UCSD-AML1 (cell line): ENCODE measurements around the gene NOS1AP.

ENCODE experiments used
- DNase-seq: peaks from one replicate; lab custom pipeline; 2025; ENCODE audit not compliant: unreplicated experiment; lab: John Stamatoyannopoulos, UW

Gene NOS1AP

DNA sequence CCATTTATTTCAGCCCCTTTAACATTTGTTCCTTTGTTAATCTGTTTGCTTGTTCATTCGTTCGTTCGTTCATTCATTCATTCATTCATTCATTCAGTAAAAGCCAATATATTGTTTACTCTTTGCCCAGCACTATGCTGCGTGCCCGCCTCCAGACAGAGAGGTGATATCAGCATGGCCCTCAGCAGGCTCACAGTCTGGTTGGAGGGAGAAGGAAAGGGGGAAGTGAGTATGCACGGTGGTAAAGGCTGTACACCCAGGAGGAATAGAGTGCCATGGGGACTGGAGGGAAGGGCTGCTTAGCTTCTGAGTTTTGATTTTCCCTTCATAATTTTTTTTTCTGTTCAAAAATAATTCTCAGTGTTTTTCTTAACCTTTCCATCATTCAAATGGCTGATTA is 144.7 kb downstream of the NOS1AP start:
- DNase-seq, result no peak

DNA sequence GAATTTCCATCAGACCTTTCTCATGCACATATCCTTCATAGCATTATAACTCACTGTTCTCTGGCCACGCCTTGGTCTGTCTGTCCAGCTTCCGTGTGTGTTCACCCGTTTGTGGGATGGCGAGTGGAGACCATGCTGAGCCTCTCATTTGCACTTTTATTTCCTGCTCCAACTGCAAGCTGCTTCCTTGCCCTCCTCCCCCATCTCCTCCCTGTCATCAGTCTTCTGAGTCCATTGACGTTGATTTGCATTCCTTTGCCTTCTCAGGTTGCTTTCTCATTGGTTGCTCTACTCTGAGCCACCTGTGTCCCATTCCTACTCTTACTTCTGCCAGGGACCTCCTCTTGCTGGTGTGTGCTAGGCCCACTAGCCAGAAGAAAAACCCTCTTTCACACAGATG is 146.4 kb downstream of the NOS1AP start:
- no peak for DNase-seq

DNA sequence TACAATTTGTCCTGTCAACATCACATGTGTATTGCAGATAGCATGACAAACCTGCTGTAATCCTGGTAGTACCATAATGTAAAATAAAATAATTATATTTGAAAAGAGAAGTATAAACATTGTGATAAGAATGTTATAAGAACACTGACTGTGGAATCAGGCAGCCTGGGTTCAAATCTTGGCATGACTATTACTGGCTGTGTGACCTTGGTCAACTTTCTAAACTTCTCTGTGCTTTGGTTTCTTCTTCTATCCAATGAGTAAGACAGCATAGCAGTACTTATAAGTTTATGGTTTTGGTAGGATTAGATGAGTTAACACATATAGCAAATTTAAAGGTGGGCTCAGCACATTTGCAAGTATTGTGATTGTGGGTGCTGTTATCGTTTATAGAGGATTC is 147.1 kb downstream of the NOS1AP start:
- DNase-seq, result no peak

DNA sequence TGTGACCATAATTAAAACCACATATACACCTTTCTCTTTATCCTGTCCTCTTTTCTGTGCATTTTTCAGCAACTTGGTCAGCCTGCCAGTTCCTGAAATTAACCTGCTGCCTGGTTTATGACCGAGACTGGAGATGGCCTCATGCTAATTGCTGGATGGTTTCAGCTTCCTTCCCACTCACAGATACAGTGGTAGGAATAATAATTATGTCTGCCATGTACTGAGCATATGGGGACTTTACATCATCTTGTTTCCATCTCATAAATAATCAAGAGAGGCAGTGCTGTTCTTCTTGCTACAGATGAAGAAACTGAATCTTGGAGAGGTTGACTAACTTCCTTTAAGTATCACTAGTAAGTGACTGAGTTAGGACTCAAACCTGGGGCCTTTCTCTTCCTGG is 148.2 kb downstream of the NOS1AP start:
- no peak for DNase-seq

DNA sequence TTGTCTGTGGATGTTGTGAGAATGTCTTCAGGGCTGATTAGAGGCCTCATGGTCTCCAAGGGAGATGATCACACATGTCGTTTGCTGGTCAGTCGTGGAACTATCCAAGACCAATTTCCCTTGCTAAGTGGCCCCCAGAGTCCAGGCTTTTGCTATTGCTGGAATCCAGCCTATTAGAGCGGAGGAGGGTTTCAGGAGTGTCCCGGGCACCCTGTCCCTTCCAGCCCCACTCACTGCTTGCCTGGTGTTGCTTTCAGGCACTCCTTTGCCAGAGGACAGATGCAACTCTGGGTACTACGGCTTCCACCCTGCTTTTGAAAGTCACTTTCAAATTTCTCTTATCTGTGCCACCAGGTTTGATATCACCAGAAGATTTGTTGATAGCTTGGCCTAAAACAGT is 149.1 kb downstream of the NOS1AP start:
- DNase-seq, result no peak

DNA sequence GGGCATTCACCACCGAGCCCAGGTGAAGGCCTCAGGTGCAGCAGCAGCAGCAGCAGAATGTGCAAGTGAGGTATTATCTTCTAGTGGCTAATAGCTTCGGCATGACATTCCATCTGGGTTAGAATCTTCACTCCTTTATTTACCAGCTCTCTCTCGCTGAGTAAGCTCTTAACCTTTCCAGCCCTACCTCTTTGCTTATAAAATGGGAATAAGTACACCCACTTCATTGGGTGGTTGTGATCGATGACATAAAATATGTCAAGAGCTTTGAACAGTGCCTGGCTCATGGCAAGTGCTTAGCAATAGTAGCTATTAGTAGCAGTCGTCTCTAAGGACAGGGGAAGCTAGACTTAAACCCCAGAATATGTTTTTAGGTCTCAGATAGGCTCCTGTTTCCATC is 149.5 kb downstream of the NOS1AP start:
- no peak for DNase-seq

DNA sequence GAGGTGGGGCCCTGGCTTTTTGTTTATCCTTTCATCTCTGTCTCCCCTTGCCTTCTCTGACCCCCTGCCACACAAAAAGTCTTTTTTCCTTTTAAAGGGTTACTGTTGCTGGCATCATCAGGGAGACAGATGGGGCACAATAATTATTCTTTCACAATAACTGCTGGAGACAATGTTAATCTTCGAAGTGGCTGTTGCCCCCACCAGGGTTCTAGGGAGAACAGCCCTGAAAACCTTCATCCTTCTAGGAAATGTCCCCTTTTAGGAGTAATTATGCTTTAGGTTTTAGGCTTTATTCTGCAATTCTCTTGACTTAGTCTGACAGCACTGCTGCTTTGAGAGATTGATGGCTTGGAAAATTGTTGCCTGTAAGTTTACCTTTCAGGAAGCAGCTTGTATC is 150.0 kb downstream of the NOS1AP start:
- no peak for DNase-seq

DNA sequence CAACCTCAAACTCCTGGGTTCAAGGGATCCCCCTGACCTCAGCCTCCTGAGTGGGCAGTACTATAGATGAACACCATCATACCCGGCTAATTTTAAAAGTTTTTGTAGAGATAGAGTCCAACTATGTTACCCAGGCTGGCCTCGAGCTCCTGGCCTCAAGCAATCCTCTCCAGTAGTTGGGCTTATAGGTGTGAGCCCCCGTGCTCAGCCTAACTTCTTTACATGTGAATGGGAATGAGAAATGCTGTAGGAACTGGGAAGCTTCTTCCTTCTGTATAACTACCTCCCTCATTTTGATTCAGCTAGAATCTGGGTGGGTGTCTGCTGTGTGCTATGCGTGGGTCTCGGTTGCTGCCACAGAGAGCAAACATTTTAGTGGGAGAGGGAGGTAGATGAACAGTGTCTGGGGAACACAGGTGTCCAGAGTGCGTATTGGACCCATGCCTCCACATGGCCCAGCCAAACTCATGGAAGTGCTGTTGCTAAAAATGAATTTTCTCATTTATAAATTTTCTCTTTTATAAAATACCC is 150.6 kb downstream of the NOS1AP start:
- no peak for DNase-seq

DNA sequence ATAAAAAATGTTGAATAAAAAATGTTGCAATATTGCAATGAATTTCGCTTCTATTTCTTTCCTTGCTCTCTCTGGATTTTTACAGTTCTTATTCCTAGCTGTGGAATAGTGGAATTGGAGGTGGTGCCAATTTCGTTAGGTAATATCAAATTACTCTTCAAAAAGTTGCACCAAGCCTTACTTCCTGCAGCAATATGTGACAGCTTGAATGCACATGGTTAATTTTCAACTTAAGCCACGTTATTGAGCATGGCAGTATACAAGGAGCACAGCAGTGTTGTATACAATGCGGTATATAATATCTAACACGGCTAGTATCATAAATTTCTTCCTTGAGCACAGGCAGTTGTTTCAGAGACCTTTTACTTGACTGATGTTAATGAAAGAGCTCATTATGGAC is 152.5 kb downstream of the NOS1AP start:
- DNase-seq, result no peak

DNA sequence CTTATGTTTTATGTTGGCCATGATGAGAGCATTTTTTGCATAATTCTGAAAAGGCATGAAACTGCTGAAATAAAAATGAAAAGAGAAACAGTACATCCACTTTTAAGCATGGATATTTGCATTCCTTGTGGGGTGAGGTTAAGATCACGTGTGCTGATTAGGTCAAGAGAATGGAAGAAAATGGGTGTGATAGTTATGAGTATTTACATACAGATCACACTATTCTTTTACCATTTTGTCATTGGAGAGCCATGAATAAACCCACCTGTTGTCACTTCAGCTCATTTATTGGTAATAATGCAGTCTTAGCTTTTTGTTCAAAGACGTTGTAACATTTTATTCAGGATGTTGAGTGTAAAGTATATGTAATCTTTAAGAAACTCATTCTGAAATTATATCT is 153.2 kb downstream of the NOS1AP start:
- DNase-seq, result no peak

DNA sequence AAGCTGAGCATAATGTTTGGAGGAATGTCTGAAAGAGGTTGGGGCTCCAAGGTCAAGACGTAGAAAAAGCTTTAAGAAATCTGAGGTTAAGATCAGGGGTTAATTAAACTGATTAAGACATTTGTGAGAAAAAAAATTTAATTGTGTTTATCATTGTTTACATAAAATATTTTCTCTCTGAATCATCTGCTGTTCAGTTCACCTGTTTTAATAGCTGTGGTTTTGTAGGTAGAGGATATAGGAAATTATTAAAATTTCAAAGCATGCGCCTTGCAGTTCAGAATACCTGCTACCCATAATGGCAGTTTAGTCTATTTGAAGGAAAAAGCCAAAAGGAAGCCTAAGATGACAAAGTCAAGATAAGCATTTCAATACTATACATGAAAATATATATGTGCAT is 154.0 kb downstream of the NOS1AP start:
- no peak for DNase-seq

DNA sequence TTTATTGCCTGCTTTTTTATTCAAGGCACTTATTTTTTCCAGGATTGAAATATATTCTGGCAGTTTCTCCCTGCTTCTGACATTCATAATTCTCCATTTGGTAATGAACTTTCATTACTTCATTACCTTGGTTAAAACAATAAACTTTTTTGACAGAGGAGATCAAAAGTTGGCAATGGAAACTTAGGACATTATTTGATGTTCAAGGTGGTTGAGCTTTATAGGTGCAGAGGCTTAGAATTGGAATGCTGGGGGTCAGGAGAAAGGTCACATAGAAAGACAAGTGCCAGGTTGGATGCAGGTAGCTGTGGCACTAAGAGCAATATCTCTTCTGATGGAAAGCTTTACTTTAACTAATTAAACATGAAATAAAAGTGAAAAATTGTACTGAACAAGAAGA is 154.8 kb downstream of the NOS1AP start:
- DNase-seq, result no peak

DNA sequence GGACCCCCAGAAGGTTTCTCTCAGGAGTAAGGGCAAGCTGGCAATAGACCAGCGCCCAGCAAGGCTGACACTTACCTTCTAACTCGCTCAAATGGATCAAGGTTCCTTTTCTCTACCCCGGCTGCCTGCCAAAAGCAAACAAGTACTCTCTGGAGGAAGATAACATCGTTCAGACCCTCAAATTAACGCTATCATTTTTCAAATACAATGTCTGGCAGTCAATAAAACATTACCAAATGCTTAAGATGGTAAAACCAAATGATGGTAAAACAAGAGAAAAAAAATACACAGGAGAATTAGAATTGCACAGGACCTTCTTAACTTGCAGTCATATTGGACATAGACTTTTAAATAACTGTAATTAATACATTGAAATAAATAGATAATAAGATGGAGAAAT is 159.1 kb downstream of the NOS1AP start:
- no peak for DNase-seq

DNA sequence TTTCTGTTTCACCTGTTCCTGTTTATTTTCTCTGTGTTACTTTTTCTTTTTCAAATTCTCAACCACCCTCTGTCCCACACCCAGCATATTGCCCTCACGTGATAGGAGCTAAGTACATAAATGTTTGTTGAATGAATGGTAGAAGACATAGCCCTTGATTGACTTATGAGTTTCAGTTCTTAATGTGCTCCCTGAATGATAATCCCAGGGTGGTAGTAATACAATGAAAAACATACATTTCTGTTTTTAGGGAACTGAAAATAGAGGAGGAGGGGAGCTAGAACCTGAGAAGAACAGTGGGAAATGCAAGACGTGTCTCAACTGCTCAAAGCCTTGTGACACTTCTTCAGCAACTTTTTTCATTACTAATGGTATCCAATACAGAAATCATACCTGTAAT is 160.1 kb downstream of the NOS1AP start:
- DNase-seq, result no peak

DNA sequence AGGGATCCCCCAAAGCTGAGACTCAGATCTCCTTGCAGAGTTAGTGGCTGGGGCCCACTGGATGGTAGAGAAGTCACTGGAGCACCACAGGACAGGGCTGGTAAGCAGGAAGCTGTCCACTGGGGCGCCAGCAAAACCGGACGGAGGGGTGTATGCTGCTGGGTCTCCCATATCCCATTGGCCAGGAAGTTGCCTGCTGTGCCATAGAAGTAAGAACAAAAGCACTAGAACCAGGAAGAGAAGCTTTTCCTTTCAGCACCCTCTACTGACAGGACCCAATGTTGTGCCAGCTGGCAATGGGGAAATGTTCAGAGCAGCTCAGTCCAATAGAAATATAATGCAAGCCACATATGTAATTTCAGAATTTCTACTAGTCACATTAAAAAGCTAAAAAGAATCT is 160.6 kb downstream of the NOS1AP start:
- DNase-seq, result no peak

DNA sequence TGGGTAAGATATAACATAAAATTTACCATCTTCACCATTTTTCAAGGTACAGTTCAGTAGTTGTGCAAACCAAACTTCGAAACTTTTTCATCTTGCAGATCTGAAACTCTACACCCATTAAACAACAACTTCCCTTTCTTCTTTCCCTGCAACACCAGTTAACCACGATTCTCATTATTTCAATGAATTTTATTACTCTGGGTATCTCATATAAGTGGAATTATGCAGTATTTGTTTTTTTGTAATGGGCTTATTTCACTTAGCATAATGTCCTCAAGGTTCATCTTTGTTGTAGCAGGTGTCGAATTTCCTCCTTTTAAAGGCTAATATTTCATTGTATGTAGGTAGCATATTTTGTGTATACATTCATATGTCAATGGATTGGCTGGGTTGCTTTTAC is 161.0 kb downstream of the NOS1AP start:
- no peak for DNase-seq

DNA sequence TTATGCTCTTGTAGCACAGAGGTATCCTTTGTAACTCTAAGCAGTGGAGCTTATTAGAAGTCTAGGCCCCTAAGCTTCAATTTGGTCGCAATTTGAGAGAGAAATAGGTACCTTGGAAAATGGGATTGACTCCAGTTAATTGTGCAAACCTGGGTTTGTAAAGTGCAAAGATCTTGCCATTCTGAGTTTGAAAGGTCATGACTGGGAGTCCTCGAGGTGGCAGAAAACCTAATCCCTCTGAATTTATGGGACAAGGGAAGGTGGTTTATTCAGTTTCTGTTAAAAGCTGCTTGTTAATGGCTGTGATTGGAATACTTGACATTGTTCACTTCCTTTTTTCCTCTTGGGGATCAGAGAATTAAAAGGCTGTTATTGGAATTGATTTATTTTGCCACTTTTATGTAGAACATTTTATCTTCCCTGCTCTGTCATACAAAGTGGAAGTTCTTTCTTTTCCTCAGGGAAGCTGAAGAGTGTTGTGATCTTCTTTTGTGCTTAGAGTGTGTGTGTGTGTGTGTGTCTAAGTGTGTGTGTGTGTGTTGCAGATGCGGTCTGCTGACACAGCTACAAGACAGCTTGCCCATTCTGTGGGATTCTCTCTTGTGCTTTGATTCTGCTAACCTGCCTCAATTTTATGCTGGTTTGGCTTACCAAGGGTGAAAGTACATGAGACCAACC is 162.7 kb downstream of the NOS1AP start:
- no peak for DNase-seq

DNA sequence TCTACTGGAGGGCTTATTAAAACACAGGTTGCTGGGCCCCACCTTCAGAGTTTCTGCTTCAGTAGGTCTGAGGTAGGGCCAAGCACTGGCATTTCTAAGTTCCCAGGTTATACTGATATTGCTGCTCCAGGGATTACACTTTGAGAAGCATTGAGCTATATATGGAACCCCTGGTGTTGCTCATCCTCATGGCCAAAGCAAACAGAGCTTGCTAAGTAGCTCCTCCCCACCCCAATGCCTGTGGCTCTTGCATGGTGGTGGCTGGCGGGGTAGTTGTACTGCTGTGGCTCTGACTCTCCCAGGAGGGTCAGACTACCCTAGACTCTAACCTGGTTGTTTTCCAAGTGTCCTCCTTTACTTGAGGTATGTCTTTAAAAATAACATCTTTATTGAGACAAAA is 163.6 kb downstream of the NOS1AP start:
- DNase-seq, result no peak

DNA sequence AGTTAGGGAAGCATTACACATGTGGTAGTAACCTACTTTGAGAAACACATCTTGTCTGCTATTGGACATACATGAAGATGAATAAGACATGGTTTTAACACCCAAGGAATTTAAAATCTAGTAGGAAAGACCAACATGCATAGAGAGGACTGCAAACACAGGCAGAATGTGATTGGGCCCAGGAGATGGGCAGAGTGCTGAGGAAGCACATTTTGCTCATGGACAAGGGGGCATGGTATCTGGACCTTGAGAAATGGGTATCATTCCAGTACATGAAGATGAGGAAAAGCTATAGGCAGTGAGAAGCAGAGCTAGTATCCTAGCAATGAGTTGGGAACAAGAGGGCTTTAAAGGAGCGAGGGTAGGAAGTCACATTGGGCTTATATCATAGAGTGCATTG is 164.4 kb downstream of the NOS1AP start:
- no peak for DNase-seq

DNA sequence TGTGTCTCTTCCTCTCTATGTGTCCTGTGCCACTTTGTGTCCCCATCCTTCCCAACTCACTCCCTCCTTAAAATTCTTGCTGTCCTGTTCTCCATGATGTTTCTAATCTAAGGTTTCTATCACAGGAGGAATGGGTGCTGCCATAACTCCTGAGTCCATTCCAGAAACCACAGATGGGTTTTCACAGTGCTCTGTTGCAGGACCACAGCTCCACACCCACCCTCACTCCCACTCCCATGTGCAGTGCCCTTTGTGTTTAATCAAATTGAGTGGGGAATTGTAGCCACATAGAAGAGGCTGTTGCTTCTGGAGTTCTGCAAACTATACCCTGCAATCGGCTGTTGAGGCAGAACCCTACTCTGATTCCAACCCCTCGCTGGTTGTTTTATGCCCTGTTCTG is 165.1 kb downstream of the NOS1AP start:
- DNase-seq, result no peak

DNA sequence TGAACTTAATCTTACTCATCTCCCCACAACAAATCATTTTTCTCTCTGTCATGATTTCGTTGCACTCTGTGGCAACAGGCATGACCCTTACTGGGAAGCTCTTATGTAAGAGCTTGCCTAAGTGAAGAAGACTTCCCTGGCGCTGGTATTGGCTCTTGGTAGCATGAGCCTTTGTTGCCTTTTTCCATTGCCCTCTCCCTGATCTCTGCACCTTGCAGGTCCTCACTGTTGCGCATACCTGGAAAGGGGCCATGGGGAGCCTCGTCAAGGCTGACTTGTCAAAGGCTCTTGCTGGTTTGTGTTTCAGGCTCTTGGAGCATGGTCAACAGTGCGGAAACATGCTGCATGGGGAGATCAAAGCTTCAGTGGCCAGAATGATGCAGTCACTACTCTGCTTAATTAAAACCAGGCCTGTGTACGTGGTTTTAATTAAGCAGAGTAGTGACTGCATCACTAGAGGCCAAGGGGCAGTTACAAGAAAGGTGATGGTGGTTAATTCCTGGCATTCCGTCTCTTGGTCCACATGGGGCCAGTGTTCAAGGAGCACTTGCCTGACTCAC is 165.8 kb downstream of the NOS1AP start:
- DNase-seq, result no peak

DNA sequence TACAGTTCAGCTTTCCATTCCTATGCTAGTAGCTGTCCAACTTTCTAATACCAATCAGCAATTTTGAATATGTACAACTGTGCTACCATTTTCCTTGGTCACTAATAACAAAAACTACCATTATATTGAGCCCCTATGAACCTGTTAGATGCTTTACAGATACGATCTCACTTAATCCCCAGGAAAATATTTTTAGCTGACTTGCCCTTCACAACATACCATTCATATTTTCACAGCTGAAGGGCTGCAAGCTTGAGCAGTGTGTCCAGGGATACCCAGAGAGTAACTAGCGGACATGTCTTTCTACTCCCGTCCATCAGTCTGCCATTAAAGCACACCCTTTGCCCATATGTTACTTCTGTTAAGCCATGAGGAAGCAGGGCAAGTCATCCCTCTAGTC is 166.7 kb downstream of the NOS1AP start:
- DNase-seq, result no peak

DNA sequence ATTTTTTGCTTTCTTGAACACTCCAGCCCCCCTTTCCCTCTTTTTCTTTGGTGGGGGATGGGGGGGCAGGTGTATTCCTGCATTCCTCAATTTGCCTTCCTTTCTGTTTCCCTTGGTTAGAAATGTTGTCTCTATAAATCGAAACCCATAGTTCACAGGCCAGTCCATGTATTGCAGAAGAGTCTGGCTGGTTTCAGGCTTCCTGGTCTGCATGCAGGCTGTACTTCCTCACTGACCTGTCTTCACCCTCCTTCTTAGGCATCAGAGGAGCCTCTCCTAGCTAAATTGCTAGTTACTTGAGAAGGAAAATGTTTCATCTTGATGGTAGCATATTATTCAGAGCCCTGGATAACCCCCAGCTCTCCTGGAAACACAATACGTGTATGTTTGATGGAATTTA is 167.1 kb downstream of the NOS1AP start:
- no peak for DNase-seq
